Fibroblast of lung (primary cell): Measurements from ENCODE around the gene FHAD1. TPM values are rescaled to one million over a fixed set of nuclear protein-coding genes. Genes with fewer than 3 reads are reported as not detected.

Source experiments
- DNase-seq, 2 donors: peaks; one replicate each; pipeline versions ENCODE4 v3.0.0 to v3.0.0-alpha.2; 2010; ENCODE audit warnings: low read depth in 2 of 2
- H2AFZ ChIP-seq: 2 replicates; pipeline ENCODE4 v1.5.1; 2012; ENCODE audit warnings: low read length, control low read depth, inconsistent platforms
- H3K27ac ChIP-seq: 2 replicates; pipeline ENCODE4 v1.5.1; 2011; ENCODE audit warnings: low read length, control low read depth; ENCODE audit not compliant: insufficient read depth
- H3K27me3 ChIP-seq: 2 replicates; pipeline ENCODE4 v1.5.1; 2011; ENCODE audit warnings: mild to moderate bottlenecking, low read length; ENCODE audit not compliant: control insufficient read depth, insufficient read depth
- H3K36me3 ChIP-seq: 2 replicates; pipeline ENCODE4 v1.5.1; 2011; ENCODE audit warnings: low read length; ENCODE audit not compliant: control insufficient read depth, insufficient read depth
- H3K4me1 ChIP-seq: 2 replicates; pipeline ENCODE4 v1.5.1; 2011; ENCODE audit warnings: low read length; ENCODE audit not compliant: control insufficient read depth, insufficient read depth; ENCODE audit errors: extremely low read depth
- H3K4me2 ChIP-seq: 2 replicates; pipeline ENCODE4 v1.5.1; 2011; ENCODE audit warnings: low read length, control low read depth; ENCODE audit not compliant: insufficient read depth; ENCODE audit errors: extremely low read depth
- H3K4me3 ChIP-seq, 4 experiments: fragments of 200-600 bp in 1 of 4; sonication (generic) in 1 of 4; replicated peaks in 1 of 4; 2 replicates each; pipeline ENCODE4 v1.5.1; 2011 to 2016; ENCODE audit warnings: low read length in 4 of 4, low read depth in 3 of 4, mild to moderate bottlenecking in 3 of 4, control low read depth in 2 of 4, inconsistent platforms in 1 of 4, mixed read lengths in 1 of 4; ENCODE audit not compliant: insufficient read depth in 1 of 4; ENCODE audit errors: control extremely low read depth in 1 of 4
- H3K79me2 ChIP-seq: 2 replicates; pipeline ENCODE4 v1.5.1; 2012; ENCODE audit warnings: mild to moderate bottlenecking, low read length, inconsistent platforms; ENCODE audit not compliant: control insufficient read depth, insufficient read depth
- H3K9ac ChIP-seq: 2 replicates; pipeline ENCODE4 v1.5.1; 2011; ENCODE audit warnings: mild to moderate bottlenecking, low read length, control low read depth; ENCODE audit not compliant: insufficient read depth
- H3K9me3 ChIP-seq: 2 replicates; pipeline ENCODE4 v1.5.1; 2012; ENCODE audit warnings: low read depth, low read length; ENCODE audit not compliant: control insufficient read depth, insufficient read depth
- H4K20me1 ChIP-seq: 2 replicates; pipeline ENCODE4 v1.5.1; 2011; ENCODE audit warnings: low read length; ENCODE audit not compliant: control insufficient read depth, insufficient read depth; ENCODE audit errors: extremely low read depth
- EZH2 ChIP-seq: IDR thresholded peaks from 2 replicates; pipeline ENCODE4 v1.5.1; 2012; ENCODE audit warnings: low read length, control low read depth, mild to moderate bottlenecking; ENCODE audit errors: missing control alignments
- polyA plus RNA-seq, 2 donors: library from polyadenylated mRNA; depleted of rRNA in 1 of 2; stranded (reverse) in 1 of 2; unstranded in 1 of 2; fragments of >200 nt; gene quantifications; 2 replicates each; pipeline ENCODE4 v1.2.1, GENCODE V29; 2011 to 2012; ENCODE audit warnings: missing spikeins in 1 of 2
- total RNA-seq: library from RNA; depleted of rRNA; stranded (reverse); fragments of >200 nt; gene quantifications from 2 replicates; pipeline ENCODE4 v1.2.1, GENCODE V29; 2014
- TF ChIP-seq, protein P1 (sequence below), 2 donors: IDR thresholded peaks in 1 of 2; conservative IDR thresholded peaks in 1 of 2; 1 replicate in 1 of 2; 2 replicates in 1 of 2; pipeline ENCODE4 v1.5.1; 2011 to 2012; ENCODE audit warnings: low read length in 2 of 2, control low read depth in 1 of 2, inconsistent platforms in 1 of 2, low read depth in 1 of 2, mild to moderate bottlenecking in 1 of 2

FHAD1 gene
- total and polyA plus RNA-seq, 2 donors (not counting 1 experiment from before 2014, with no cell fraction given), result 0.09 to 0.66 TPM

DNA sequence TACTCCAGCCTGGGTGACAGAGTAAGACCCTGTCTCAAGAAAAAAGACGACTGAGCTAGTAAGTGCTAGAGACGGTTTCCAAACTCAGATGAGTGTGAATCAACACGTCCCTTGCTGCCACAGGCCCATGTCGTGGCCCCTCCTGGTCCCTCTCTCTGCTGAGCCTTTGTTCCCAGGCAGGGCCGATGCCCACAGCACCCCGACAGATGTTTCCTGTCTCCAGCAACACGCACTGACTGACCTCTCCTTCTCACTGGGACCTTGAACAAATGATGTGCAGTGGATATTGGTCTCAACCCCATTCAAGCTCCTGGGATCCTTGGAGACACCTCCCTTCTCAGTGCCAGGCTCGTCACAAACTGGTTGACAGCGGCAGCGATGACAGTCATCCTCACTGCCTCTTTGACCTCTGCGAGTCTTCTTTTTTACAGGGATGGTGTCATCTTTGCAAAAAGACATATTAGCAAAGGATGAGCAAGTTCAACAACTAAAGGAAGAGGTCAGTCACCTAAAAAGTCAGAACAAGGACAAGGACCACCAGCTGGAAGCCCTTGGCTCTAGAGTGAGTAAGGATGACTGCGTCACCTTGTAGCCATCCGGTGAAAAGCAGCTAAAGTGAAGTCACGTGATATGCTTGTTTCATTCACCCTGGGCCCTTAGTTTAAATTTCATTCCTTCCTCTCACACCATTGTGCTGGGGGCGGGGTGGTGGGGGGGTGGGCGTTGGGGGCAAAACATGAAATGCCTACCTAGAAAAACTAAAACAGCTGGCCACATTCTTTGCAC, 65.8 kb downstream of the FHAD1 start:
- TF ChIP-seq, protein P1, sequence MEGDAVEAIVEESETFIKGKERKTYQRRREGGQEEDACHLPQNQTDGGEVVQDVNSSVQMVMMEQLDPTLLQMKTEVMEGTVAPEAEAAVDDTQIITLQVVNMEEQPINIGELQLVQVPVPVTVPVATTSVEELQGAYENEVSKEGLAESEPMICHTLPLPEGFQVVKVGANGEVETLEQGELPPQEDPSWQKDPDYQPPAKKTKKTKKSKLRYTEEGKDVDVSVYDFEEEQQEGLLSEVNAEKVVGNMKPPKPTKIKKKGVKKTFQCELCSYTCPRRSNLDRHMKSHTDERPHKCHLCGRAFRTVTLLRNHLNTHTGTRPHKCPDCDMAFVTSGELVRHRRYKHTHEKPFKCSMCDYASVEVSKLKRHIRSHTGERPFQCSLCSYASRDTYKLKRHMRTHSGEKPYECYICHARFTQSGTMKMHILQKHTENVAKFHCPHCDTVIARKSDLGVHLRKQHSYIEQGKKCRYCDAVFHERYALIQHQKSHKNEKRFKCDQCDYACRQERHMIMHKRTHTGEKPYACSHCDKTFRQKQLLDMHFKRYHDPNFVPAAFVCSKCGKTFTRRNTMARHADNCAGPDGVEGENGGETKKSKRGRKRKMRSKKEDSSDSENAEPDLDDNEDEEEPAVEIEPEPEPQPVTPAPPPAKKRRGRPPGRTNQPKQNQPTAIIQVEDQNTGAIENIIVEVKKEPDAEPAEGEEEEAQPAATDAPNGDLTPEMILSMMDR (conservative IDR thresholded peaks at IDR 0.05 in 1 of 2, IDR thresholded peaks at IDR 0.05 in 1 of 2; ENCODE audit: low read depth in 1 of 2, low read length in 2 of 2), result no peak
- TF ChIP-seq EZH2, result no peak
- no peaks in the 10 kb centered on the region for H3K9me3 ChIP-seq
- H3K79me2 ChIP-seq, result no peaks in the 10 kb centered on the region
- no peak overlapping the region for H3K4me3 ChIP-seq
- DNase-seq, result no peak
- H3K36me3 ChIP-seq, result no peaks in the 10 kb centered on the region
- H3K27ac ChIP-seq, result no peak overlapping the region
- H4K20me1 ChIP-seq, result no peaks in the 10 kb centered on the region
- peaks cover 2% of the 10 kb centered on the region for H3K27me3 ChIP-seq
- H3K4me1 ChIP-seq, result no peaks in the 10 kb centered on the region
- no peak overlapping the region for H3K4me2 ChIP-seq
- H3K9ac ChIP-seq, result no peak overlapping the region
- H2AFZ ChIP-seq, result no peak overlapping the region

DNA sequence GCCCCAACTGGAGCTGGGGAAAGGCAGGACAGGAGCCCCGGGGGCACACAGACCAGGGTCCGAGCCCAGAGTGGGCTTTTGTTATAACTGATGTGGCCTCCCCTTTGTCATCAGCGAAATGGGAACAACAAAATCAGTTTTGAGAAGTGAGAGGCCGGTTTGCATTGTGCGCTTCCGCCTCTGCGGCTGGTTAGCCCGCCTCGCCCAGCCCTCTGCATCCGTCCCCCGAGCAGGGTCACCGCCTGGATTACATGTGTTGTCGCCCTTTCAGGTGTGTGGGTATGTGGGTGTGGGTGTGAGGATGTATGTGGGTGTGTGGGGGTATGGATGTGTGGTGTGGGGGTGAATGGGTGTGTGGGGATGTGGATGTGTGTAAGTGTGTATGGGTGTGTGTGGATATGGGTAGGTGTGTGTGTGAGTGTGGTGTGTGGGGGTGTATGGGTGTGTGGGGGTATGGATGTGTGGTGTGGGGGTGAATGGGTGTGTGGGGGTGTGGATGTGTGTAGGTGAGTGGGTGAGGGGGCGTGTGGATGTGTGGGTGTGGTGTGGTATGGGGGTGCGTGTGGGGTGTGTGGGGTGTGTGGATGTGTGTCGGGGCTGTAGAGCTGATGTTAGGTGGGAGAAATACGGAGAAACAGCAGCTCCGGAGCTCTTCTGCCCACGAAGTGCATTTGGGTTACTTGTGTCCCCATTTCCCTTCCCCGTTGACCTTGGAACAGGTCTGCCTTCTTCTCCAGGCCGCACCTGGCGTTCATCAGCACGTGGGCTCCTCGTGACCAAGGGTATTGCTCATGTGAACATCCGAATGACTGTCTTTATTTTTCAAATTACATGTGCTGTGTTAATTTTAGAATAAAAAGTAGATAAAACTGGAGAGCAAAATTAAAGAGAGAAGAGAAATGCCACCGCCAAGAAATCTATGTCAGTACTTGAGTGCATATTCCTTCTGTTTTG, 67.6 kb downstream of the FHAD1 start:
- H3K79me2 ChIP-seq, result no peaks in the 10 kb centered on the region
- H3K27me3 ChIP-seq, result peaks cover 2% of the 10 kb centered on the region
- no peaks in the 10 kb centered on the region for H3K36me3 ChIP-seq
- H3K4me2 ChIP-seq, result no peak overlapping the region
- H3K4me1 ChIP-seq, result no peaks in the 10 kb centered on the region
- no peak for DNase-seq
- H2AFZ ChIP-seq, result no peak overlapping the region
- H3K27ac ChIP-seq, result no peak overlapping the region
- TF ChIP-seq, protein P1 (conservative IDR thresholded peaks at IDR 0.05 in 1 of 2, IDR thresholded peaks at IDR 0.05 in 1 of 2; ENCODE audit: low read depth in 1 of 2, low read length in 2 of 2), result no peak
- no peak for TF ChIP-seq EZH2
- H4K20me1 ChIP-seq, result no peaks in the 10 kb centered on the region
- H3K4me3 ChIP-seq, result no peak overlapping the region
- H3K9ac ChIP-seq, result no peak overlapping the region
- no peaks in the 10 kb centered on the region for H3K9me3 ChIP-seq

DNA sequence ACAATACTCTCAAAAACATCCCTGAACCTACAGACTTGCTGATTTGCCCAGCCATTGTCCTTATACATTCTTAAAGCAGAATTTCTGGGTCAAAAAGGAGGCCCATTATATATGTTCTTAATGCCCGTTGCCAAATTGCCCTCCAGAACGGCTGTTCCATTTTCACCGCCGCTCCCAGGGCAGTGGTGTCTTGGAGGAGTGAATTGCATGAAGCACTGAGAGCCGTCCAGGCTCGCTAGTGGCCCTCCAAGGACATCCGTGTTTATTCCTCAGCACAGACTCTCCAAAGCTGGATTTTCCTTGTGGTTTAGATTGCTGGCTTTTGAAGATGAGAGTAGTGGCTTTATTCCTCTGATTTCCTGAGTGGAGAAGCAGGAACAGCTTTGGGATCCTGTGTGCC, 68.8 kb downstream of the FHAD1 start:
- no peak for DNase-seq
- TF ChIP-seq EZH2, result no peak
- TF ChIP-seq, protein P1 (conservative IDR thresholded peaks at IDR 0.05 in 1 of 2, IDR thresholded peaks at IDR 0.05 in 1 of 2; ENCODE audit: low read depth in 1 of 2, low read length in 2 of 2), result no peak

More for the DNA sequence above, 68.8 kb downstream of the FHAD1 start:
- Histone ChIP-seq H3K79me2 (no peaks in the 10 kb centered on the region), H3K27me3 (peaks cover 2% of the 10 kb centered on the region), H3K9me3 (no peaks in the 10 kb centered on the region), H3K9ac (no peak overlapping the region), H2AFZ (no peak overlapping the region), H3K4me2 (no peak overlapping the region), H3K4me3 (no peak overlapping the region), H3K27ac (no peak overlapping the region), H3K36me3 (no peaks in the 10 kb centered on the region), H3K4me1 (no peaks in the 10 kb centered on the region), H4K20me1 (no peaks in the 10 kb centered on the region)
